ENCODE measurements around the gene CACNG8.

CACNG8 gene

GRCh38 chr19:53992815-53993214, 30.1 kb downstream of the CACNG8 start:
- DNase-seq (ENCODE audit: low read depth): no peak

GRCh38 chr19:53993448-53993847, 30.7 kb downstream of the CACNG8 start:
- no peak for DNase-seq (ENCODE audit: low read depth)

- DNase-seq (ENCODE audit: low read depth): no peak
Measured at GRCh38 chr19:53994811-53995210, 32.1 kb downstream of the CACNG8 start.

GRCh38 chr19:53998223-53998622, 35.5 kb downstream of the CACNG8 start:
- DNase-seq (ENCODE audit: low read depth): no peak

GRCh38 chr19:53999694-54000093, 37.0 kb downstream of the CACNG8 start:
- no peak for DNase-seq (ENCODE audit: low read depth)

GRCh38 chr19:54001496-54001895, 38.8 kb downstream of the CACNG8 start:
- no peak for DNase-seq (ENCODE audit: low read depth)

GRCh38 chr19:54002495-54003315, 40.0 kb downstream of the CACNG8 start:
- no peak for DNase-seq (ENCODE audit: low read depth)

- no peak for DNase-seq (ENCODE audit: low read depth)
Measured at GRCh38 chr19:54009440-54009839, 46.7 kb downstream of the CACNG8 start.

- no peak for DNase-seq (ENCODE audit: low read depth)
Measured at GRCh38 chr19:54010474-54010873, 47.7 kb downstream of the CACNG8 start.

- no peak for DNase-seq (ENCODE audit: low read depth)
Measured at GRCh38 chr19:54011507-54012211, 48.9 kb downstream of the CACNG8 start.

- DNase-seq (ENCODE audit: low read depth): no peak
Measured at GRCh38 chr19:54013866-54014265, 51.1 kb downstream of the CACNG8 start.

GRCh38 chr19:54014920-54015560, 52.3 kb downstream of the CACNG8 start:
- no peak for DNase-seq (ENCODE audit: low read depth)

- no peak for DNase-seq (ENCODE audit: low read depth)
Measured at GRCh38 chr19:54017261-54017660, 54.5 kb downstream of the CACNG8 start.

GRCh38 chr19:54021363-54021762, 58.6 kb downstream of the CACNG8 start:
- no peak for DNase-seq (ENCODE audit: low read depth)

- DNase-seq (ENCODE audit: low read depth): no peak
Measured at GRCh38 chr19:54021932-54022331, 59.2 kb downstream of the CACNG8 start.

- no peak for DNase-seq (ENCODE audit: low read depth)
Measured at GRCh38 chr19:54023191-54023590, 60.5 kb downstream of the CACNG8 start.

- DNase-seq (ENCODE audit: low read depth): no peak
Measured at GRCh38 chr19:54024660-54025059, 61.9 kb downstream of the CACNG8 start.

- DNase-seq (ENCODE audit: low read depth): no peak
Measured at GRCh38 chr19:54026656-54027055, 63.9 kb downstream of the CACNG8 start.

GRCh38 chr19:54029301-54029700, 66.6 kb downstream of the CACNG8 start:
- no peak for DNase-seq (ENCODE audit: low read depth)

- DNase-seq (ENCODE audit: low read depth): peak; percentile 4
Measured at GRCh38 chr19:54029930-54030490, 67.3 kb downstream of the CACNG8 start.

GRCh38 chr19:54030895-54031586, 68.3 kb downstream of the CACNG8 start:
- DNase-seq (ENCODE audit: low read depth): no peak
